GM18526 (cell line): Measurements from ENCODE around the gene TPI1.
A peak's percentile ranks its signal among the peaks of the same experiment; 100 is the strongest.

Experiments used
- POLR2A ChIP-seq: IDR thresholded peaks from 3 replicates; pipeline ENCODE4 v1.6.1; 2011; ENCODE audit not compliant: insufficient read length; ENCODE audit errors: extremely low read depth

TPI1 gene

GRCh38 chr12:6899837-6900519, 32.6 kb downstream of the TPI1 start:
- no peak for TF ChIP-seq POLR2A

GRCh38 chr12:6902448-6902847, 35.1 kb downstream of the TPI1 start:
- TF ChIP-seq POLR2A, result no peak

- no peak for TF ChIP-seq POLR2A
These were observed 36.4 kb downstream of the TPI1 start for GRCh38 chr12:6903722-6904121.

GRCh38 chr12:6904280-6905276, 37.2 kb downstream of the TPI1 start, which contains the start of gene LRRC23:
LRRC23 (plus strand) TSS chr12:6904822; CDS start chr12:6905634, 812 bp downstream.
- TF ChIP-seq POLR2A, result peak; percentile 48

- TF ChIP-seq POLR2A, result no peak
These were observed 38.2 kb downstream of the TPI1 start for GRCh38 chr12:6905414-6906040.

- TF ChIP-seq POLR2A, result no peak
These were observed 42.3 kb downstream of the TPI1 start for GRCh38 chr12:6909421-6910145.

- no peak for TF ChIP-seq POLR2A
These were observed 45.0 kb downstream of the TPI1 start for GRCh38 chr12:6912164-6912935.

- TF ChIP-seq POLR2A, result peak; percentile 33
These were observed 47.1 kb downstream of the TPI1 start, which contains the start of gene ENO2 for GRCh38 chr12:6914246-6914946. ENO2 (plus strand) TSS chr12:6914580; CDS start chr12:6915833, 1,253 bp downstream.

- no peak for TF ChIP-seq POLR2A
These were observed 47.8 kb downstream of the TPI1 start for GRCh38 chr12:6914947-6915788.

- no peak for TF ChIP-seq POLR2A
These were observed 48.5 kb downstream of the TPI1 start for GRCh38 chr12:6915789-6916285.

GRCh38 chr12:6916426-6917200, 49.3 kb downstream of the TPI1 start:
- TF ChIP-seq POLR2A, result no peak
